ENCODE results near the gene POU5F1. TPM values are rescaled to one million over a fixed set of nuclear protein-coding genes. Genes with fewer than 3 reads are reported as not detected.

POU5F1 gene
- polyA plus RNA-seq, 3 donors, result 0.20 TPM; not detected in 2

DNA sequence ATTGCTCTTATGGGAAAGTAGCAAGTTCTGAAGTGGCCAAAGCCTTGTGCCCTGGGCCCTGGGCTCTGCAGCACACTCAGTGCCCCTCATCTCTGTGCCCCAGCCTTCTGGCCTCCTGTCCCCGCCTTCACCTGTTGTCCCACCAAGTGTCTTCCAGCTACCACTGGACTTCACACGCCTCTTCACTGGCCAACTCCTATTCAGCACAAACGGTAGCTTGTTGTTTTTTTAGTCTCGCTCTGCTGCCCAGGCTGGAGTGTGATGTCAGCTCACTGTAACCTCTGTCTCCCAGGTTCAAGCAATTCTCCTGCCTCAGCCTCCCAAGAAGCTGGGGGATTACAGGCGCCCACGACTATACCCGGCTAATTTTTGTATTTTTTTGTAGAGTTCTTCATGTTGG is 17.7 kb downstream of the POU5F1 start:
- Histone ChIP-seq H4K20me1 (ENCODE audit: insufficient read depth, low read length) (no peaks in the 10 kb centered on the region), H3K9me3 (replicated peaks in 1 of 2; ENCODE audit: control insufficient read depth in 1 of 2, insufficient read depth in 1 of 2, low read length in 2 of 2) (no peaks in the 10 kb centered on the region), H3K27ac (ENCODE audit: low read depth in 1 of 2, low read length in 2 of 2) (no peak overlapping the region), H3K4me2 (replicated peaks; ENCODE audit: extremely low read depth, low read length, poor library complexity, severe bottlenecking) (no peak overlapping the region), H3K9ac (ENCODE audit: insufficient read depth, low read length, poor library complexity, severe bottlenecking) (no peak overlapping the region), H2AFZ (ENCODE audit: insufficient read depth, low read depth, low read length, poor library complexity, severe bottlenecking) (no peak overlapping the region), H3K27me3 (ENCODE audit: control insufficient read depth in 2 of 2, insufficient read depth in 2 of 2, low read length in 2 of 2) (no peaks in the 10 kb centered on the region), H3K36me3 (replicated peaks in 1 of 2; ENCODE audit: control insufficient read depth in 1 of 2, insufficient read depth in 2 of 2, low read length in 2 of 2) (peaks cover 4 to 34% of the 10 kb centered on the region in 2 donors), H3K4me3 (replicated peaks in 1 of 3; ENCODE audit: low read depth in 2 of 3, low read length in 3 of 3) (no peak overlapping the region), H3K79me2 (ENCODE audit: insufficient read depth, low read length) (no peaks in the 10 kb centered on the region), H3K4me1 (ENCODE audit: control insufficient read depth in 1 of 2, insufficient read depth in 2 of 2, low read length in 2 of 2) (peaks cover 4 to 6% of the 10 kb centered on the region in 2 donors)
- Mint-ChIP-seq H3K27ac (peak overlapping the region in 2 of 7 donors; percentile 40 to 81), H3K4me3 (no peak overlapping the region), H3K4me1 (peaks cover 9% of the 10 kb centered on the region), H3K36me3 (peaks cover 21 to 35% of the 10 kb centered on the region in 2 donors), H3K9me3 (no peaks in the 10 kb centered on the region), H3K27me3 (ENCODE audit: low read depth in 3 of 3) (peaks cover 0 to 1% (median 0%) of the 10 kb centered on the region in 3 donors)
- TF ChIP-seq, protein P1, sequence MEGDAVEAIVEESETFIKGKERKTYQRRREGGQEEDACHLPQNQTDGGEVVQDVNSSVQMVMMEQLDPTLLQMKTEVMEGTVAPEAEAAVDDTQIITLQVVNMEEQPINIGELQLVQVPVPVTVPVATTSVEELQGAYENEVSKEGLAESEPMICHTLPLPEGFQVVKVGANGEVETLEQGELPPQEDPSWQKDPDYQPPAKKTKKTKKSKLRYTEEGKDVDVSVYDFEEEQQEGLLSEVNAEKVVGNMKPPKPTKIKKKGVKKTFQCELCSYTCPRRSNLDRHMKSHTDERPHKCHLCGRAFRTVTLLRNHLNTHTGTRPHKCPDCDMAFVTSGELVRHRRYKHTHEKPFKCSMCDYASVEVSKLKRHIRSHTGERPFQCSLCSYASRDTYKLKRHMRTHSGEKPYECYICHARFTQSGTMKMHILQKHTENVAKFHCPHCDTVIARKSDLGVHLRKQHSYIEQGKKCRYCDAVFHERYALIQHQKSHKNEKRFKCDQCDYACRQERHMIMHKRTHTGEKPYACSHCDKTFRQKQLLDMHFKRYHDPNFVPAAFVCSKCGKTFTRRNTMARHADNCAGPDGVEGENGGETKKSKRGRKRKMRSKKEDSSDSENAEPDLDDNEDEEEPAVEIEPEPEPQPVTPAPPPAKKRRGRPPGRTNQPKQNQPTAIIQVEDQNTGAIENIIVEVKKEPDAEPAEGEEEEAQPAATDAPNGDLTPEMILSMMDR (IDR thresholded peaks at IDR 0.05), result no peak
- no peak for DNase-seq
- intact Hi-C loops (cut with micrococcal nuclease), result no loop called here
- 99% methylated on average over 7 of the region's 7 CpGs for WGBS (ENCODE audit: insufficient coverage)

DNA sequence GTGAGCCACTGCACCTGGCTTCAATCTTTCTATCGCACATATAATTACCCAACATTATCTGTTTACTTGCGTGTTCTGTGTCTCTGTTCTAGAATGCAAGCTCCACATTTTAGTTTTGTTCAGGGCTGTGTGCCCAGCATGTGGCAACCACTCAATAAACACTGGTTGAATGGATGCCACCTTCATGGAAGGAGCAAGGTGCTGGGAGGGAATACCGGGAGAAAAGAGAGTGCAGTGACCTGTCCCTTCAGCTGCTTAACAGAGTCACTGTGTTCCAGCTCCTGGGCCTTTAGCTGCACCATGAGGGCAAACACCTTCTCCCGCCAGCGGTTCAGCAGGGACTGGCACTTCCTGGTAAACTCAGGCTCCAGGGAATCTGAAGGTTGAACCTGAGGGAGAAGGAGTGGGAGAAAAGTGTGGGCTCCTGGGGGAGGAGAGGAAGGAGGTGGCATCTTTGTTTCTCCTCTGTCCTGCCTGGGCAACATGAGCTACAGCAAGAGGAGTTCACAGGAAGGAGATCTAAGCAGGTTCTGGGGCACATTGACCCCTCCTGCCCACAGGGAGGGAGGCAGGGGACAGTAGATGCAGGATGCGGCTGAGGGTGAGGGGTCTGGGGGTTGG is 20.5 kb downstream of the POU5F1 start:
- Mint-ChIP-seq H3K4me3 (no peak overlapping the region), H3K27ac (peak overlapping the region in 2 of 7 donors; percentile 36 to 50), H3K36me3 (peaks cover 30 to 45% of the 10 kb centered on the region in 2 donors), H3K9me3 (no peaks in the 10 kb centered on the region), H3K27me3 (ENCODE audit: low read depth in 3 of 3) (no peaks in the 10 kb centered on the region), H3K4me1 (no peaks in the 10 kb centered on the region)
- intact Hi-C loops (cut with micrococcal nuclease), result no loop called here
- H3K9me3 ChIP-seq (replicated peaks in 1 of 2; ENCODE audit: control insufficient read depth in 1 of 2, insufficient read depth in 1 of 2, low read length in 2 of 2), result no peaks in the 10 kb centered on the region
- no peaks in the 10 kb centered on the region for H3K79me2 ChIP-seq (ENCODE audit: insufficient read depth, low read length)
- WGBS (ENCODE audit: insufficient coverage), result 100% methylated on average over 6 of the region's 6 CpGs
- H4K20me1 ChIP-seq (ENCODE audit: insufficient read depth, low read length), result no peaks in the 10 kb centered on the region
- peaks cover 7 to 40% of the 10 kb centered on the region in 2 donors for H3K36me3 ChIP-seq (replicated peaks in 1 of 2; ENCODE audit: control insufficient read depth in 1 of 2, insufficient read depth in 2 of 2, low read length in 2 of 2)
- TF ChIP-seq, protein P1 (IDR thresholded peaks at IDR 0.05), result no peak
- H3K4me3 ChIP-seq (replicated peaks in 1 of 3; ENCODE audit: low read depth in 2 of 3, low read length in 3 of 3), result no peak overlapping the region
- H3K4me2 ChIP-seq (replicated peaks; ENCODE audit: extremely low read depth, low read length, poor library complexity, severe bottlenecking), result no peak overlapping the region
- no peak for DNase-seq
- no peak overlapping the region for H3K9ac ChIP-seq (ENCODE audit: insufficient read depth, low read length, poor library complexity, severe bottlenecking)
- no peak overlapping the region for H2AFZ ChIP-seq (ENCODE audit: insufficient read depth, low read depth, low read length, poor library complexity, severe bottlenecking)
- H3K4me1 ChIP-seq (ENCODE audit: control insufficient read depth in 1 of 2, insufficient read depth in 2 of 2, low read length in 2 of 2), result no peaks in the 10 kb centered on the region
- no peaks in the 10 kb centered on the region for H3K27me3 ChIP-seq (ENCODE audit: control insufficient read depth in 2 of 2, insufficient read depth in 2 of 2, low read length in 2 of 2)
- no peak overlapping the region for H3K27ac ChIP-seq (ENCODE audit: low read depth in 1 of 2, low read length in 2 of 2)
